ENCODE data around the gene CCDC177.

- TF ChIP-seq CTCF (IDR thresholded peaks at IDR 0.05) (peak in 4 of 7 experiments; percentile 6 to 26 (median 18)), POLR2A (IDR thresholded peaks at IDR 0.05) (no peak)
These were observed 5.4 kb upstream of the CCDC177 start for GRCh38 chr14:69580009-69580577.

Data from body of pancreas (tissue), 4 donors.